ENCODE data around the gene NUDT8.
"Not testable (repeated sequence)": the region's sequence is repeated elsewhere in the genome, so short reads cannot be mapped to it uniquely, and the experiment has no call there.

NUDT8 gene

DNA sequence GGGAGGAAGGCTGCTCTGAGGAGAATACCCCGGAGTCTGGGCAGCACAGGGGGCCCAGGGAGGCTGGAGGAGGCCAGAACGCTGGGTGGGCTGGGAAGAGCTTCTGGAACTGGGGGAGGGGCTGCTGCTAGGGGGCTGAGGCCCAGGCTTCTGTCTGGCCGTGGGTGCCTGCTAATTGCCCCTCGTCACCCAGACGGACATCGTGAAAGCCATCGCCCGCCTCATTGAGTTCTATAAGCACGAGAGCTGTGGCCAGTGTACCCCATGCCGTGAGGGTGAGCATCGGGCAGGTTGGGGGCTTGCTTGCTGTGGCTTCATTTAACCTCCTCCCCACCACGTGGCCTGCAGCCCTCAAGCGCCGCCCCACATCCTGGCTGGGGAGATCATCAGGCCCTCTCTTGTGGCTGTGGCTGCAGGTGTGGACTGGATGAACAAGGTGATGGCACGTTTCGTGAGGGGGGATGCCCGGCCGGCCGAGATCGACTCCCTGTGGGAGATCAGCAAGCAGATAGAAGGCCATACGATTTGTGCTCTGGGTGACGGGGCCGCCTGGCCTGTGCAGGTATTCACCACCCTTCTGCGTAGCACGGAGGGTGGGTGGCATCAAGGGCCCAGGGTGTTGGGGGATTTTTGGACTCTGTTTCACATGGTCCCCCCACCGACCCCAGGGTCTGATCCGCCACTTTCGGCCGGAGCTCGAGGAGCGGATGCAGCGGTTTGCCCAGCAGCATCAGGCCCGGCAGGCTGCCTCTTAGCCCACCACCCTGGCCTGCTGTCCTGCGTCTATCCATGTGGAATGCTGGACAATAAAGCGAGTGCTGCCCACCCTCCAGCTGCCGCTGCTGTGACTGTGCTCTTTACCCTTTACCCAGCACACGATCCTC lies 17.8 kb downstream of the NUDT8 start:
- DNase-seq (ENCODE audit: low read depth), result no peak

DNA sequence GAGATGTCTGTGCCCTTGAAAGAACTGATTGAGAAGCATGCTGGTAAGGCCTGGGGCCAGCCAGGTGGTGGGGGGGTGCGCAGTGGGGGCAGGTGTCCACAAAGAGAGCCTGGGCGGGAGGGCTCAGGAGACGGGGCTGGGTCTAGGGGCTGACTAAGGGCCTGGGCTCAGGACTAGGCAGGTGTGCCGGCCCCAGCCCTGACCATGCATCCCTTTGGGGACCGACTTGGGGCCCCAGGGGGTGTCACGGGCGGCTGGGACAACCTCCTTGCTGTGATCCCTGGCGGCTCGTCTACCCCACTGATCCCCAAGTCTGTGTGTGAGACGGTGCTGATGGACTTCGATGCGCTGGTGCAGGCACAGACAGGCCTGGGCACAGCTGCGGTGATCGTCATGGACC lies 18.6 kb downstream of the NUDT8 start:
- DNase-seq (ENCODE audit: low read depth), result no peak

DNA sequence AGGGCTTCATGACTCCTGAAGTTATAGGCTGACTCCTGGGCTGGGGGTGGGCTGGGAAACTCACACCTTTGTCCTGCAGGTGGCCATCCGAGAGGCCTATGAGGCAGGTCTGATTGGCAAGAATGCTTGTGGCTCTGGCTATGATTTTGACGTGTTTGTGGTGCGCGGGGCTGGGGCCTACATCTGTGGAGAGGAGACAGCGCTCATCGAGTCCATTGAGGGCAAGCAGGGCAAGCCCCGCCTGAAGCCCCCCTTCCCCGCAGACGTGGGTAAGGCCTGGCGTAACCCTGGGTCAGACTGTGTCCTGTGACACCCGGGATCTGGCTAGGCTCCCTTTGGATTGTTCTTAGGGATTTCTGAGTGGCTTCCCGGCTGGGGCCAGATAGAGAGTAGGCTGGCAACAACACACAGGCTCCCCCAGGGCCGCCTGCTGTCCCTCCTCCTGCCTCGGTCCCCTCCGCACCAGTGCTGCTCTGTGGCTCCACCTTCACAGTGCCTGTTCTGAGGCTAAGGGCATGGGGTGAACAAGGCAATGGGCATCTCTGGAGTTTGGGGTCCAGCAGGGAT lies 19.4 kb downstream of the NUDT8 start:
- DNase-seq (ENCODE audit: low read depth), result no peak

GRCh38 chr11:67609316-67609715 lies 20.4 kb downstream of the NUDT8 start:
- no peak for DNase-seq (ENCODE audit: low read depth)

GRCh38 chr11:67608486-67608885 lies 21.3 kb downstream of the NUDT8 start:
- no peak for DNase-seq (ENCODE audit: low read depth)

DNA sequence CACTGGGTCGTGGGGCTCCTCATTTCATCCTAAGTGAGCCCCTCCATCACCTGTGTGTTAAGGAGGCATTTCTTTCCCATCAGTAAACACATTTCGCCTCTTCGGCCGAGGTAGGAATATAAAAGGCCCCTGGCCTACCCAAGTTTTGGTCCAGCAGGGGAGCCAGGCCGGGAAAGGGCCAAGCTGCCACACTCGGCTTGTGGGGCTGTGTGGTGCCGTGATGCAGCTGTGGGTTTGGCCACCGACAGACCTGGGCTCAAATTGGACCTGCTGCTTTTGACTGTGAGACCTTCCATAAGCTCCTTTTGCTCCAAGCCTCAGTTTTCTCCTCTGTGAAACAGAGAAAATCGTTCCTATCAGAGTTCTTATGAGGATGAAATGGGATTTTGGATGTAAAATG lies 22.2 kb downstream of the NUDT8 start:
- no peak for DNase-seq (ENCODE audit: low read depth)

DNA sequence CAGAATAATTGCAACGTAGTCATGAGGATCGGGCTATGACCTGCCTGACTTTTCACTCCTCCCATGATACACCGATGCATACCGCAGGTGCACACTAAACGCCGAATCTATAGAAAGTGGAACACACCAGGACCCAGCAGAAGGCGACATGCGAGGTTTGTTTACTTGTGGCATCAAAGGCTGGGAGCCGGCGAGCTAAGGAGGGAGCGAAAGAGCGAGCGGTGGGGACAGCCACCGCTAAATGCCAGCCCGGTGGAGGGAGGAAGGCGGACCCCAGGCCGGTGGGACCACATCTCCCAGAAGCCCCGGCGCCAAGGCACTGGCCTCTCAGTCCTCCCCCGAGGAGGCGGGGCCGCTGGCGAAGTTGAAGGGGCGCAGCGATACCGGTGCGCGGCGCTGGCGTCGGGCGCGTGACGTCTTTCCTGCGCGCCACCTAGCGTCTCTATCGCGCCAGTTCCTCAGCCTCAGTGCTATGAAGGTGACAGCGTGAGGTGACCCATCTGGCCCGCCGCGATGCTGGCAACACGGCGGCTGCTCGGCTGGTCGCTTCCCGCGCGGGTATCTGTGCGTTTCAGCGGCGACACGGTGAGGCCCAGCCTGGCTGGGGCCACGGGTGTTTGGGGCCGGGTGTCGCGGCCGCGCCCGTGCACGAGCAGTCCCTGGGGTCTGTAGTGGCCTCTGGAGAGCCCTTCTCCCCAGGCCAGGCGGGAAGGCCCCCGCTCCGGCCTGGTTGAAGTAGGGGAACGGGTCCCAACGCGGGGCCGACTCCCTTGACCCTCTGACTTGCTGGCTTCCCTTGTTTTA lies 23.0 kb downstream of the NUDT8 start, which contains the start of gene NDUFV1:
TSS of gene NDUFV1 (plus strand) at position 445 of the 804 bp plus-strand sequence. CDS start at position 514, 69 bp downstream.
- DNase-seq (ENCODE audit: low read depth), result peak; percentile 79

DNA sequence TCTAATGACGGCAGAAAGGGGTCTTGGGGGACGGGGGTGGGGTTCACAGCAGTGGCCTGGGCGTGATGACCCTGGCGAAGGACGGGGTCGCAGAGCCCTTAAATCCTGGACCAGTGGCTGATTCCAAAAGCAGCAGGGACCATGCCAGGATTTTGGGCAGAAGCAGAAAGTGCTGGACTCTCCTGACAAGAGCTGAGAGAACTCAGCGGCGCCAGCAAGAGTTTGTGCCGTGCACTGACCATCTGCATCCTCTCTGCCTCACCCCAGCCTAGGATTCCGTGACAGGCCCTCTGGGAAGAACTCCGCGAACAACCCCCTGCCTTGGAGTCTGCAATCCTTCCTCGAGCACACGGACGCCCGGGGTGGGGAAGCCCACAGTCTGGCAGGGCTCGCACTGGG lies 23.6 kb downstream of the NUDT8 start:
- no peak for DNase-seq (ENCODE audit: low read depth)

DNA sequence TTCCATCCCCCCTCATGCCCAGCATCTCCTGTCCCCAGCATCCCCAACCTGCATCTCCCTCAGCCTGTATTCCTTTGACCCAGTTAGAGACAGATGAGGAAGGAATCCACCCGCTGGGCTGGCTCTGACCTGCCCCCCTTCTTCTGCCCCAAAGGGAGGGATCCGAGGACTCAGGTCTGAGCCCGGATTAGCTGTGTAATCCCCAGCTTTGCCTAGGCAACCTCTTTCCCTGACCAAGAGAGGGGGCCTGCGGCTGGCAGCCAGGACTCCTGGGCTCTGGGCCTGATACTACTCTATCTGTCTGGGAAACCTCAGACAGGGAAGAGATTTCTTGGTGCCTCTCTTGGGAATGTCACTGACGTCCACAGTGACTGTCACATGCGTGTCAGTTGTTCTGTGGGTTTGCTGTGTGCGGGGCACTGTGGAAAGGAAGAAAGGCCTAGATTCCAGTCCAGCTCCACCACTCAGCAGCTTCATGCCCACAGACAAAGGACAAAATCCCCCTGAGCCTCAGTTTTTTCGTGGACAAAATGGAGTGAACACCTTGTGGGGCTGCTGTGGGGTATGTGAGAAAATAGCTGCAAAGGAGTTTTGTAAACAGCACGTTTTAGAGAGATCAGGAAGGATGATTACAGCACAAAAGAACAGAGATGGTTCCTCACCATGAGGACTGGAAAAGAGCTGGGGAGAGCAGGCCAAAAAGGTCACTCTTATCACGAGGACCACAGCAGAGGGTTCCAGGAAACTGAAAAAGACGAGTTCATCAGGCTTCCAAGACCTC lies 24.3 kb downstream of the NUDT8 start:
- no peak for DNase-seq (ENCODE audit: low read depth)

DNA sequence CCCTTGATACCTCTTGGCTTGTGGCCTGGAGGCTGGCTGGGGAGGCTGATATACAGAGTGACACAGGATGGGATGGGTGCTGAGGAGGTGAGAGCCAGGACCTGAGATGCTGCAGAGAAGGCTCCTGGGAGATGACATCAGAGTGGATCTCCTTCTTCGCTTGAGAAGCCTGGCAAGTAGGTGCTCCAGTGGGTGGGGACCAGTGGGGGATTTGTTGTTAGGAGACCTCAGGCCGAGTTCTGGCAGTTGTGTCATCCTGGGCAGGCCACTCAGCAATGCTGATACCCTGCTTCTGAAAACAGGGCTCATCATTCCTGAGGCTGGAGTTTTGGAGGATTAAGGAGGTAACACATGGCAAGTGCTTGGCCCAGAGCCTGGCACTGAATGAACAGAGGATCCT lies 24.9 kb downstream of the NUDT8 start:
- no peak for DNase-seq (ENCODE audit: low read depth)

DNA sequence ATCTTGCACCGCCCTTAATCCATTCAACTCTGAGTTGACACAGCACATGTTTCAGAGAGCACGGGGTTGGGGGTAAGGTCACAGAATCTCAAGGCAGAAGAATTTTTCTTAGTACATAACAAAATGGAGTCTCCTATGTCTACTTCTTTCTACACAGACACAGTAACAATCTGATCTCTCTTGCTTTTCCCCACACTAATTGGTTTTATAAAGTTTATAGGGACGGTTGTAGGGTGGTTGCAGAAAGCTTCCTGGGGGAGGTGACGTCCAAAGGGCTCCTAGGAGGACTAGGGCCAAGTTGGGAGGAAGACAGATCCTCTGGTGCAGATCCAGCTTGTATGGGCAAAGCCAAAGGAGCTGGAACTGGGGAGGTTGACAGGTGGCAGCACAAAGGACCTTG lies 25.6 kb downstream of the NUDT8 start:
- DNase-seq (ENCODE audit: low read depth), result not testable (repeated sequence)

GRCh38 chr11:67601098-67601497 lies 28.6 kb downstream of the NUDT8 start:
- DNase-seq (ENCODE audit: low read depth), result no peak

DNA sequence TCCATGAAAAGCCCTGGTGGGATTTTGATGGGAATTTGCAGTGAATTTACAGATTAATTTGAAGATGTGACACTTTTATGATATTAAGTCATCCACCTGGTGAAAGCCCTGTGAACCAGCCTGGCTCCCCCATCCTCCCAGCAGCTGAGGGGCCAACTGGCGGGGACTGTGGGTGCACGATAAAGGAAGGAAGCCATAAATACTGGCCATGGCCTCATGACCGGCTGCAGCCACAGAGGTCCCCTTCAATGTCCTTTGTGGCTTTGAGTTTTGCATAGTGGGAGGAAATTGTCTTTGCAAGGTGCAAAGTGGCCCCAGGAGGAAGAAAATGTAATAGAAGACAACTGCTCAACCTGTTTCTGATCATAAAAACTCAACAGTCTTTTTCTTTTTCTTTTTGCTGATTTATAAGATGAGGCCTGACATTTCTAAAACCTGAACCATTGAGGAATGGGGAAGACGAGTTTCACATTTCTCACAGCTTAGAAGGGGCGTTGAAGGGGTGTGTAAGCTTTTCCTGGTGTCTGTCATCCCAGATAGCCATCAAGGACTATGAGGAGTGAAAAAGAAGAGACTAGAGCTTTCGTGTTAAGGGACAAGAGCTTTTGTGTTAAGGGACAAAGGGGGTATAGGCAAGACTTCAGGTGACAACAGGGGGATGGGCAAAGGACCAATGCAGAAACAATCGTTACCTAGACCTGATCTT lies 29.3 kb downstream of the NUDT8 start:
- no peak for DNase-seq (ENCODE audit: low read depth)

GRCh38 chr11:67599149-67599548 lies 30.6 kb downstream of the NUDT8 start:
- no peak for DNase-seq (ENCODE audit: low read depth)

DNA sequence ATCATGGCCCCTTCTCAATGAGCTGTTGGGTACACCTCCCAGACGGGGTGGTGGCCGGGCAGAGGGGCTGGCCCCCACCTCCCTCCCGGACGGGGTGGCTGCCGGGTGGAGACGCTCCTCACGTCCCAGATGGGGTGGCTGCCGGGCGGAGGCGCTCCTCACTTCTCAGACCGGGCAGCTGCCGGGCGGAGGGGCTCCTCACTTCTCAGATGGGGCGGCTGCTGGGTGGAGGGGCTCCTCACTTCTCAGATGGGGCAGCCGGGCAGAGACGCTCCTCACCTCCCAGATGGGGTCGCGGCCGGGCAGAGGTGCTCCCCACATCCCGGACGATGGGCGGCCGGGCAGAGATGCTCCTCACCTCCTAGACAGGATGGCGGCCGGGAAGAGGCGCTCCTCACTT lies 31.8 kb downstream of the NUDT8 start:
- not testable (repeated sequence) for DNase-seq (ENCODE audit: low read depth)

DNA sequence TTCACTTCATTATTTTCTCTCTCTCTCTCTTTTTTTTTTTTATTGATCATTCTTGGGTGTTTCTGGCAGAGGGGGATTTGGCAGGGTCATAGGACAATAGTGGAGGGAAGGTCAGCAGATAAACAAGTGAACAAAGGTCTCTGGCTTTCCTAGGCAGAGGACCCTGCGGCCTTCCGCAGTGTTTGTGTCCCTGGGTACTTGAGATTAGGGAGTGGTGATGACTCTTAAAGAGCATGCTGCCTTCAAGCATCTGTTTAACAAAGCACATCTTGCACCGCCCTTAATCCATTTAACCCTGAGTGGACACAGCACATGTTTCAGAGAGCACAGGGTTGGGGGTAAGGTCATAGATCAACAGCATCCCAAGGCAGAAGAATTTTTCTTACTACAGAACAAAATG lies 32.3 kb downstream of the NUDT8 start:
- not testable (repeated sequence) for DNase-seq (ENCODE audit: low read depth)

- DNase-seq (ENCODE audit: low read depth), result no peak
Observed at GRCh38 chr11:67596753-67597300, 32.9 kb downstream of the NUDT8 start.

DNA sequence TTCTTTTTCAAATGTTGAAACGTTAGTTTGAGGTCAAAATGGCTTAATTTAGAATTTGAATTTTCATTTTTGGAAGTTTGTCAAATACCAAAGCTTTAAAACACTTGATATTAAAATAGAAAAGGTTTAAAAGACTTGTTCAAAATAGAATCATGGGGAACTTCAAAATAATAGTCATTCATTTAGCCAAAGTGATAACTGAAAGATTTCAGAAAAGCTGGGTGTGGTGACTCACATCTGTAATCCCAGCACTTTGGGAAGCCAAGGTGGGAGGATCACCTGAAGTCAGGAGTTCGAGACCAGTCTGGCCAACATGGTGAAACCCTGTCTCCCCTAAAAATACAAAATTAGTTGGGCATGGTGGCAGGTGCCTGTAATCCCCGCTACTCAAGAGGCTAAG lies 35.3 kb downstream of the NUDT8 start:
- DNase-seq (ENCODE audit: low read depth), result no peak

DNA sequence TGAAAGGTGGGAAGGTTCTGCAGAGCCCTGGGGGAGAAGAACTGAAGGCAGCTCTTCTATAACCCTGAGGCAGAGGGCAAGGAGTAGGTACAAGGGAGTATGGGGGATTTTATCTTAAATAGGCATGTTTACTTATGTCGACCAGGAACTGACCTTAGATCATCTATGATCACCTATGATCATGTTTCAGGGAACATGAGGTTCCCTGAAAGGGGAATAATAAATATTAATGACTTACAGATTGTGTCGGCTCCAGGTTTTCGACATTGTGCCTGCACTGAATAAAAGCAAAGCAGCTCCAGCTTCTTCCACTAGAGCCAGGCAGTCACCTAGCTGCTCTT lies 36.2 kb downstream of the NUDT8 start:
- no peak for DNase-seq (ENCODE audit: low read depth)

DNA sequence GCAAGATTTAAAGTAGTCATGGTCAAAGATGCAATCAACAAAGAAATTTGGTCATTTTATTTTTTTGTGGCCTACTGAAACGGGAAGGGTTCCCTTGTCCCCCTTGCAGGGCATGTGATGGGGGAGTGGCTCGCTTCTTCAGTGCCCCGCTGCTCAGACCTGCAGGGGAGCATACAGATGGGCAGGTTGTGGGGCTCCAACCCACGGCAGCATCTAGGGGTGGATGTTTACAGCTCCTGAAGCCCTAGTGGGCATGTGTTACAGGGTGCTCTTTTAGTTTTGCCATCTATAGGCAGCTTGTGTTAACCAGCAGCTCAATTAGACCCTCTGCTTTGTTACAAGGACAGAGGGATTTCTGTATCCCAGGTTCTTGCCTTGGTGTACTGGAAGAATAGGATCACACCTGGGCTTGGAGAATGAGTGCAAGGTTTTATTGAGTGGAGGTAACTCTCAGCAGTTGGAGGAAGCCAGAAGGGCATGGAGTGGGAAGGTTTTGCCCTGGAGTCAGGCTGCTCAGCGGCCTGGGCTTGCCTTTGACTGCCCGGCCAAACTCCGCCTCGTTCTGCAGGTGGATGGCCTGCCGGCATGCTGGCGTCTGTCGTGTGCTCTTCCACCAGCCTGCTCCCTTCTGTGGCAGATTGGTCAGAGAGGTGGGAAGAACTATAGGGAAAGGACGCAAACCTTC lies 36.7 kb downstream of the NUDT8 start:
- DNase-seq (ENCODE audit: low read depth), result no peak
